Tongue (tissue), 1 donor: ENCODE measurements around the gene MYO1F. TPM values are rescaled to one million over a fixed set of nuclear protein-coding genes. Genes with fewer than 3 reads are reported as not detected.

ENCODE experiments used
- total RNA-seq: library from RNA; depleted of rRNA; stranded (reverse); fragments of >200 nt; gene quantifications from one replicate; pipeline ENCODE4 v1.2.3, GENCODE V29; 2014

Gene MYO1F
- total RNA-seq, 1 donor from 2014 or later = 7.3 TPM

Other genes starting within 250 kb of the MYO1F start
- 24.2 TPM for gene KANK3, start 234.2 kb downstream of the MYO1F start, total RNA-seq
- not detected for gene ANGPTL4, start 213.3 kb downstream of the MYO1F start, total RNA-seq
- 78.2 TPM for gene RAB11B, start 187.1 kb downstream of the MYO1F start, total RNA-seq
- gene MARCHF2, start 164.1 kb downstream of the MYO1F start, total RNA-seq = 68.6 TPM
- 125 TPM for gene HNRNPM, start 132.5 kb downstream of the MYO1F start, total RNA-seq
- gene PRAM1, start 74.8 kb downstream of the MYO1F start, total RNA-seq = 1.8 TPM
- 13.7 TPM for gene ZNF414, start 63.3 kb downstream of the MYO1F start, total RNA-seq
- 24.8 TPM for gene ADAMTS10, start 33.3 kb upstream of the MYO1F start, total RNA-seq
- not detected for gene NFILZ, start 53.2 kb upstream of the MYO1F start, total RNA-seq
- not detected for gene ACTL9, start 121.4 kb upstream of the MYO1F start, total RNA-seq
- gene OR2Z1, start 144.2 kb upstream of the MYO1F start, total RNA-seq = not detected